ENCODE data around the gene SFXN2.
A peak's percentile ranks its signal among the peaks of the same experiment; 100 is the strongest.
"Not testable (repeated sequence)": the region's sequence is repeated elsewhere in the genome, so short reads cannot be mapped to it uniquely, and the experiment has no call there.

The SFXN2 gene, protein sequence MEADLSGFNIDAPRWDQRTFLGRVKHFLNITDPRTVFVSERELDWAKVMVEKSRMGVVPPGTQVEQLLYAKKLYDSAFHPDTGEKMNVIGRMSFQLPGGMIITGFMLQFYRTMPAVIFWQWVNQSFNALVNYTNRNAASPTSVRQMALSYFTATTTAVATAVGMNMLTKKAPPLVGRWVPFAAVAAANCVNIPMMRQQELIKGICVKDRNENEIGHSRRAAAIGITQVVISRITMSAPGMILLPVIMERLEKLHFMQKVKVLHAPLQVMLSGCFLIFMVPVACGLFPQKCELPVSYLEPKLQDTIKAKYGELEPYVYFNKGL

DNA sequence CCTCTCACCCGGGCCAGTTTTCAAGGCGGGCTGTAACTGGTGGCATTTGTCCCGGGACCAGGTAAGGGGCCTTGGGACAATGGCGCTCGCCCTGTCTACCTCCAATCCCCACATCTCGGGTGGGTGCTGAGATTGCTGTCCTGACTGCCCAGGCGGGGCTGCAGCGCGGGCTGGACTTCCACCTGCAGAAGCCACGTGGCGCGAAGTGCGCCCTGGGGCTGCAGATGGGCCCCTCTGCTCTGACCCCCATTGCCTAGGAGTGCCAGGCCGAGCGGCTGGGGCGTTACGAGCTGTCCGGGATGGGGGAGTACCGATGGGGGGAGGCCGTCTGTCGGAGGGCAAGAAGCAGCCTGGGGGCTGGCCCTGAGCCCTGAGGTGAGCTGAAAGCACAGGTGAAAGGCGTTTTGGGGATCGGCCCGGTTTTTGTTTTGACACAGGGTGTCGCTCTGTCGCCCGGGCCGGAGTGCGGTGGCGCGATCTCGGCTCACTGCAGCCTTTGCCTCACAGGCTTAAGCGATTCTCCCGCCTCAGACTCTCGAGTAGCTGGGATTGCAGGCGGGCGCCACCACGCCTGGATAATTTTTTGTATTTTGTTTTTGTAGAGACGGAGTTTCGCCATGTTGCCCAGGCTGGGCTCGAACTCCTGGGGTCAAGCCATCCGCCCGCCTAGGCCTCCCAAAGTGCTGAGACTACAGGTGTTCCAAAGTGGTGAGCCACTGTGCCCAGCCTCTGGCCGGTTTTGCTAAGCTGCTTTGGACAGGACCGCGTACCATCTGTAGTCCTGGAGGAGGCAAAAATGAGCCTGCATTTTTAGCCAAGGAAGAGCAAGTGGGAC, at the start of gene SFXN2:
TSS of gene SFXN2 (plus strand) at position 16 of the 835 bp plus-strand sequence. CDS start 12,001 bp downstream, outside the sequence.
- DNase-seq, result no peak

DNA sequence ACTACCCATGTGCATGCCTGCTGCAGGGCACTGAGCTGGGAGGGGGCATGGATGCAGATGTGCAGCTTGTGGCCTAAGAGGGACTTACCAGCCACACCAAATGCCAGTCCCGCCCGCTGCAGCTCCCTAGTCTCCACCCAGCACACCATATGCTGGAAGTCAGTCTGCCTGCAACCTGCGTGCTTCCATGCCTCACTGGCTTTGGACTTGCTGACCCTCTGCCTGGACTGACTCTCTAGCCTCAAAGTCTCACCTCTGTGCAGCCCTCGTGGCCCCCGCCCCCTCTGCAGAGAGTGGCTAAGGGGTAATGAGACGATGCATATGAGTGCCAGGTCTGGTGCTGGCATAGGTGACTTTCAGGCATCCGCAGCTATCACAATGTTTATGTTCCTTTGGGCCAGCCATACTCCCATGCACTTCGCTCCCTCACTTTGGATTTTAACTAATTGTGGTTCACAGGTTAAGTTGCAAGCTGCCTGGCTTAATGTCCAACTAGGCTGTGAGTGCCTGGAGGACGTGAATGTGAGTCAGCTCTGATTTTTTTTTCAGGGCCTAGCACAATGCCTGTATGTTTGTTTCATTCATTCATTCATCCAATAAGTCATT, 48.4 kb upstream of the SFXN2 start:
- no peak for DNase-seq

DNA sequence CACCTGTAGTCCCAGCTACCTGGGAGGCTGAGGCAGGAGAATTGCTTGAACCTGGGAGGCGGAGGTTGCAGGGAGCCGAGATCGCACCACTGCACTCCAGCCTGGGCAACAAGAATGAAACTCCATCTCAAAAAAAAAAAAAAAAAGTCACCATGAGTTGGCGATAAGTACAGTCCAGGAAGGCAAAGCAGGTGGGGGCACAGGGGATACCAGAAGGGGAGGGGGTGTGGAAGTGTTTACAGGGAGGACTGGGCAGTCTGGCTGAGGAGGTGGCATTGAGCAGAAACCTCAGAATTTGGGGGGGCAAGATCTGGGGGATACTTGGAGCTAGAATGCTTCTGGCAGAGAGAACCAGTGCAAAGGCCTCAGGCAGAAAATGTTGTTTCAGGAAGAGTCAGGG, 47.0 kb upstream of the SFXN2 start:
- DNase-seq, result not testable (repeated sequence)

DNA sequence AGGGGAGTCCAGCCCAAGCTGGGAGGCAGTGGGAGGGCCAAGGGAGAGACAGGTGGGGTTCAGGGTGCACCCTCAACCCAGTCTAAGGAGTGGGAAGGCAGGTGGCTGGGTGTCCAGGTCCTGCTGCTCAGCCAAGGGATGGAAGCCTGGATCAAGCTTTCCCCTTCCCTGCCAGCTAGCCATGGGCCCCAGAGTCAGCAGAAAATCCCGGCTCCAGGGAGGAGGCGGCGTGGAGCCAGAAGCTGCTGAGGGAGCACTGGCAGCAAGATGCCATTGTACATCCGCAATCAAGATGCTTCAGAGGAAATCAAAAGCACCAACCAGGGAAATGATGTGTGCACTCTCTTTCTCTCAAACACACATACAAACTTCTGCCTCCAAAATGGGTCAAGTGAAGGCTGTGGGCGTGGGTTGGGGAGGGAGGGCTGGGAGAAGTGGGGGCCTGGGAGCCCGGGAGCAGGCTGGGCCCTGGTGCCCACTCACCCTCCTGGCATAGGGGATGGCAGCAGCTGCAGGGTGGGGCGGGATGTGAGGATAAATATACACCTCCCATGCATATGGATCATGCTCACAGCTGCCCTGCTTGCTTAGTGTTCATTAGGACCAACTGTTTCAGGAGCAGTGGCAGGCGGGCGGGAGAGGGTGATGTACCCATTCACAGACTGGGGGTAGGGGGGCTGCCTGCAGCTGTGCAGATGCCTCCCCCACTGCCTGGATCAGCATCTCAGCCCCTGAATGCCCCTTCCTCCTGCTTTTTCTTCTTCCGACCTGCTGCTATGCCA, 45.9 kb upstream of the SFXN2 start:
- no peak for DNase-seq

DNA sequence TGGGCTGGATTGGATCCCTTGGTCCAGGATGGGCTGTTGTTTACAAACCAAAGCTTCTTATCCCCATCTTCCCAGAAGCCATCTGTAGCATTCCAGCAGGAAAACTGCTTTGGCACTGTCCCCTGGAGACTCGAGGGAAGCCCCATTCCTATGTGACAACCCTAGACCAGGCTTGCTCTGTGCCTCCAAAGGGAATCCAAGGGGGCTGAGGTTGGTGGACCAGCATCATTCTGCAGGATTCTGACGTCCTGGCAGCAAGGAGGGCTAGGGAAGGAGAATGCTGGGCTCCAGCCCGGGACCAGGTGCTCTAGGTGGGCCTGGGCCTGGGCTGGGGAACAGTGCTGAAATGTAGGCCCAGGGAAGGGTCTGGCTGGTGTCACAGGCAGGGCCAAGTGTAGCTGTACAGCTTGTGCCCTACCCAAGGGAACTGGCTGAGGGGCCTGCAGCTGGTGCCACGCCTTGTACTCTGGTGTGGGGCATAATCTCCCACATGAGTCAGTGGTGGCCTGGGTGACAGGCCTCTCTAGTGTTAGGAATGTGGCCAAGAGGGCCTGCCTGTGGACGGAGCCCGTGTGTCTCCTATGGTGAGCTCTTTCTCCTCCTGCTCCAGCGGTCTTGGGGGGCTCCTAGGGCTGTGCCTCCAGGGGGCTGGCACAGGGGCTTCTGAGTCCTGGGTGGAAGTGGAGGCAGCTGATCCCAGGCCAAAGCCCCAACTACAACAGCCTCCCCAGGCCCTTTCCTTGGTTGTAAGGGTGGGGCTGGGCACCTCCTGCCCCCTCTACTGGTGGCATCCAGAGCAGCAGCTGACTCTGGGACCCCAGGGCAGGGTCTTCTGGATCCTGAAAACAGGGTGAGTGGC, 45.0 kb upstream of the SFXN2 start:
- no peak for DNase-seq

DNA sequence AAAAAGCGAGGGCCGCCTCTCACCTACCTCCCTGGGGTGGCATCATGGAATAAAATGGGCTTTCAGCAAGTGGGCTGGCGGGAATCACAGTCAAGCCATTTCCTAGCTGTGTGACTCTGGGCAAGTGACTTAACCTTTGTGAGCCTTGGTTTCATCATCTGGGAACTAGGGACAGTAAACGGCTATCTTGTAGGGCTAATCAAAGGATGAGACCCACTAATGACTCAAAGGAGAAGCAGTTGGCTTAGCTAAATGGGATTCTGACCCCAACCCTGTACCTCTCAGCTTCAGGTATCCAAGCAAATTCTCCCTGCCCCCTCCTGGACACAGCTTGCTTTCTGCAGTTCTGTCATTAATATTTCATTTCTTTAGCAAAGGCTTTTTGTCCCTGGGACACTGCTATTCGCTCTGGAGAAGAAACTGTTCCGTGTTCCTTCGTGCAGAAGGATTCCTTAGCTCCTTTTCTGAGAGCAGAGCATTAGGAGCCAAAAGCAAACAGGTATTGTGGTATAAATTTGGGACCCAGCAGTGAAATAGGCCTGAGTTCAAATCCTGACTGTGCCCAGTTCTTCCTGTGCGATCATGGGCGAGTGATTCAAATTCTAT, 44.3 kb upstream of the SFXN2 start:
- no peak for DNase-seq

DNA sequence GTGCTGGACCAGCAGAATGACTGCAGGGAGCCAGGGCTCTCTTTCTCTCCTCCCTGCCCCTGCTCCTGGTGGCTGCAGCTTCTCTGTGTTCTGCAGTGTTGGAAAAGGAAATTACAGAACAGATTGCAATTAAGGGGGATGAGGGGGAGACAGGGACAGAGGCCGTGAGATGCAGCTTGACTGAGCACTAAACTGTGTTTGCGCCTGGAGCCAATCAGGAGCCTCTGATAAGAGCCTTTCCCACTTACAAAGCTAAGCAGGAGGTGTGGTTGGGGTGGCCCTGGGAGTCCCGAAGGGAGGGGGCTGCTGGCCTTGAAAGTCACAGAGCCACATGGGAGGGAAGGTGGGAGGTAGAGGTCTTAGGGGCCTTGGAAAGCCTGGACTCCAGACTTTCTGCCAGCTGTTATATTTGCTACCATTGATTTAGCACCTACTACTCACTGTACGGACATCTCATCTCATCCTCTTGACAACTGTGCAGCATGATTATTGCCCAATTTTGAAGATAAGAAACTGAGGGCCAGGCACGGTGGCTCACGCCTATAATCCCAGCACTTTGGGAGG, 43.5 kb upstream of the SFXN2 start:
- no peak for DNase-seq

DNA sequence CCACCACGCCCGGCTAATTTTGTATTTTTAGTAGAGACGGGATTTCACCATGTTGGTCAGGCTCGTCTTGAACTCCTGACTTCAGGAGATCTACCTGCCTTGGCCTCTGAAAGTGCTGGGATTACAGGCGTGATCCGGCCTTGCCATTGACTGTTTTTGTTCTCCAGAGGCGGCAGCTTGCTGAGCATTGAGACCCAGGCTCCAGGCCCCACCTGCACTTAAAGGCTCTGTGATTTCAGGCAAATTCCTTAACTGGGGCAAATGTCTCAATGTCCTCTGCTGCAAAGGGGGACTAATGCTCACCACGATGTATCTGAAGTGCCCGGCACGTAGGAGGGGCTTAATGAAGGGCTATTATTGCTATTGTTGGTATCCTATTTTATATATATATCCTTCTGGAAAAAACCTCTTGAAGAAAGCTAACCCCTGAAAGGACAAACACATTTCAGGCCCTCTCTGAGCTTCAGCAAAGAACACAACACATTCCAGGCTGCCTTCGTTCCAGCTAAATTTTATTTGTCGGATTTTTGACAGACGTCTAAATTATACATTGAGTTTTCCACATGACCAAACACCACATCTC, 41.1 kb upstream of the SFXN2 start:
- no peak for DNase-seq

DNA sequence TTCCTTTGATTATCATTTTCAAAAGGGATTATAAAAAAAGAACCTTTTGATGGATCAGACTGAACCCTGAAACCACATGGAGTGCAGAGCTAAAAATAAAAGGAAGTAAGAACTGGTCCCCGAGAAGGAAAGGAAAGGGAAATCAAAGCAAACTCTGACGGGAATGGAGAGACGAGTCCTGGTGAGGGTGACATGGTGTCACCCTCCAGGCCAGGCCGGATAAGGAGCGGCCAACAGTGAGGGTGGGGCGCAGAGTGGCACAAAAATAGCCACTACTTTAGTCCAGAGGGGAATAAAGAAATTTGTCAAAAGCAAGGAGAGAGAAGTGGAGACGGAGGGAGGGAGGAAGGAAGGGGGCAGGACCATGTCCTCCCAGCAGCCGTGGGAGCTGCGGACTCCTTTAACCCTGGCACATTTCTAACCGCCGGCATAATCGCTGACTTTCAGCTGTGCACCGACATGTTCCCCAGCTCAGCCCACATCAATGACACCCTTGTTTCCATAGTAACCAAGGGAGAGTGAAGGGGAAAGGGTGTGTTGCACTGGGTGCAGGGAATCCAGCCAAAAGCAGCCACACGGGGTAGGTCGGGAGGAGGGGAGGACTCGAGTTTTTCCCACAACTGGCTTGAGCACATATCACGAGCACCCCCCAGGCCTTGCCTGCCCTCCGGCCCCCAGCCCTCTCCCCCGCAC, 40.5 kb upstream of the SFXN2 start:
- DNase-seq, result peak; percentile 54 to 63

DNA sequence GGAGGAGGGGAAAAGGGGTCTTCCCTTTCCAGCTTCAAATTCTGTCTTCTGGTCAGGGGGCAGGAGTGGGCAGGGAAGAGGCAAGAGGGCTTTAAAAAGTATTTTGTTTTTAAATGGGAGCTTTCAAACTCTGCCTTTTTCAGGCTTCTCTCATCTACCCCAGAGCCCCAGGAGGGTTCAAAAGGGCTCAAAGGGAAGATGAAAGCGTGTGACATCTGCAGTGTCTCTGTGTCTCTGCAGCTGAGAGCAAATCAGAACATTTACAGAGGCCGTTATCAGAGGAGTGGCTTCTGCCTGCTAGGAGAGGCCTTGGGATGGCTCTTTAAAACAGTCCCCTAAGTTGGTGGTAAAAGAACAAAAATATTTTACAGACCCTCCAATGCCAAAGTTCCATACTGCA, 39.9 kb upstream of the SFXN2 start:
- DNase-seq, result peak in 1 of 2 donors; percentile 26

DNA sequence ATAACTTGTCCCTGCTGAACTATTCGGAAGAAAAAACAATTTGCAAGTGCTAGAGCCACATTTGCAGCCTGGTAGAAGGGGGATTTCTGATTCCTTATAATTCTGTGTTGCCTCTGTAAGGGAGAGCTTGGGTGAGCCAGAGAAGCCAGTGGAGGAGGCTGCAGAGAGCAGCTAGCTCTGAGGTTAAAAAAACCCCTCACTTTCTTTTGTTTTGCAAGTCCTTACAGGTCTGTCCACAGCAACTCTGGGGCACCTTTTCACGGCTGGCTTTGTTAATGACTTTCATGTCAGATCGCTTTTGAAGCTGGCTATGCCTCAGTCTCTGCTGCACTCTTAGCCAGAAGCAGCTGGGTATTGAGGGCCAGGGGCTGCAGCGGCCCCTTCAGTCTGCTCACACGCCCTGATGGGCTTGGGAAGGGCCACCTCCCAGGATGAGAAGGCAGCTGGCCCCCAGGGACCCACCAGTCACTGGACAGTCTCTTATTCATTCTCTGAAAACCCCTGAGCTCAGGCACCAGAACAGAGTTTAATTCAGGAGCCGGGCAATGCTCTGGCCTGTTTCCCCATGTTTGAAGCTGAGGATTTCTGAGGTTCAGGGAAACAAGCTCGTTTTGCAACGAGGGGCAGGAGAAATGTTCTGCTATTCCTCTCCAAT, 39.3 kb upstream of the SFXN2 start:
- DNase-seq, result no peak

DNA sequence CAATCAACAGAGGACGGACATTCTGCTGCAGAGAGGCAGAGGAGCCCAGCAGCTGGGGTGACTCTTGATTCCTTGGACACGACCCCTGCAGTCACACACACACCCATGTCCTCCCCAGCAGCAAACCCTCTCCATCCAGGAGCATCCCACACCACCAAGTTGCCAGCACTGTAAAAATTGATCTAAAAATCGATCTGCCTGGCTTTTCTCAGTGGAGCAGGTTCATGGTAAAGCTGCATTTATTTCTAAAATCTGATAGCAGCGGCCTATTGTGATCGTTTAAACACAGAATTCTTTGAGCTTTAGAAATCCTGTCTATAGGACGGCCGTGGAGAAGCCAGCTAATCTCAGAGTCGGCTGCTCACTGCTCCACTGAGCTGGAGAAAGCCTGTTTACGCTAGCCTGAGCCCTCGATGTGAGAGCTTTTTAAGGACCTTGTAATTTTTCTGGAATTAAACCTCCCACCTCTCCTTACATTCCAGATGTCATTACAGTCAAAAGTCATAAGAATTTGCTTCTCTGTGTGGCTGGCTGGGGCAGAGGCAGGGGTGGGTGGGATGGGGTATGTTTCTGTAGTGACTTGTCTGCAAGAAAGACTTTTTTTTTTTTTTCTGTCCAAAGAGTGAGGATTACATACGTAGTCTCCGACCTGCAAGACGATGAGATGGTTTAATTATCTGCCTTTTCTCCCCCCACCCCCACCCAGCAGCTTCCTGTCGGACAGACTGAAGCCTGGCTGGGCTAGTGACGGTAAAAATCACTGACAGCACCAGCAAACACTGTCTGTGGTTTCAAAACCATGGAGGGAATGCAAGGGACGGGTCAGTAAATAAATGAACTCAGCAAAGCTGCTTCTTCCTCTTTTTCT, 38.5 kb upstream of the SFXN2 start:
- peak in 1 of 2 donors; percentile 43 for DNase-seq

DNA sequence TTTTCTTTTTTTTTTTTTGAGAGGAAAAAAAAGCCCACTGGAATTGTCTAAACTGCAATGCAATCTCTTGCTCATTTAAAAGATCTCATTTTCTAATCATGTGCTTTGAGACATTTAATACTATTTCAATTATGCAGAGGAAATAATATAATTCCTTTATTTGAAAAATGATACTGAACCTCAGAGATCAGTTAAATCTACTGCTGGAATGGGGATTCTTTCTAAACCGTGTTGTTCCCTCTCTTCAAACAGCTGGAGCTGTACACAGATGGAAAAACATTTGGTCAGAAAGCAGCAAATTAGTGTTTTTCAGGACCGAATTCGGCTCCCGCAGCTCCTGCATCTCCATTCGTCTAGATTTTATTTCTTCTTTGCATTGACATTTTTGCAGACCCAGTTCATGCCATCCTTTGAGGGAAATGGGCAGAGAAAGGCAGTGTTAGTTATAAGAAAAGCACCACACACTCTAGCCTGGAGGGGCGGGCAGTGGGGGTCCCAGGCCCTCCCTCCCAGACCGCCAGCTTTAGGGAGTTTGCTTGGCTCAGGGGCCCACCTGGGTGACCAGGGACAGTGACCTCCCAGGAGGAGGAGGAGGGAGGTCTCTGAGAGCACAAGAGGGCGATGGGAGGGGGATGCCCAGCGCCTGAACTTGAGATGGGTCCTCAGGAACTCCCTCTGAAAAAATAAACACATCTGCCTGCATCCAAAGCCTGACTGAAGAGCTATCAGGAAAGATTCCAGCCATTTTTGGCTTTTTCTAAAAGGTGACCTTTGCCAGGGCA, 37.7 kb upstream of the SFXN2 start:
- DNase-seq, result no peak

DNA sequence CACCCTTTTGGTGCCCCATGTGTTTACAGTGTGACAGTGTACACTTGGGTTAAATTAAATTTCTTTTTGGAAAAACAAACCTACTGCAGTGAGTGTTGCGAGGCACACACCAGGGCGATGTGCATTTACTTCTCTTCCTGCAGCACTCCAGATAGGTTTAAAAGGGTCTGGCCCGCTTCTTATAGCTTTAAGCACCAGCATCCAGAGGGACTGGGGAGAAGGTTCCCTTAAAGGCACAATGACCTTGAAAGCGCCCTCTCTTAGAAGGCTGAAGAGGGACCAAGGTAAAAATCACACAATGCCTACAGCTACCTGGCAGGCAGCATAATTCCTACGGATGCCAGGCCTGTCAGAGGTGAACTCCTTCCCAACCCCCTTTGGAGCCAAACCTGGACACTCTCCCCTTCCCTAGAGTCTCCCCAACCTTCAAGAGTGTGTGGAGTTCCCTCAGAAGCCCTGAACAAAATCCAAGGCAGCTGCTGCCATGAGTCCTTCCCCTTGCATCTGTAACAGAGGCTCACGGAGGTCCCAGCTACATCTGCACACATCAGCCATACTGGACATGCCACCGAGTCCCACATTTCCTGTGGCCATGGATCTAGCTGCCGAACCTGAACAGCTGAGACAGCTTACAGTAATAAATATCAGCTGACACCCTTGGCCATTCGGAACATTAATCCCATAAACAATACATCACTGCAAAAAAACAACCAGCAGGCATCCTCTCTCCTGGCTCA, 36.9 kb upstream of the SFXN2 start:
- no peak for DNase-seq

DNA sequence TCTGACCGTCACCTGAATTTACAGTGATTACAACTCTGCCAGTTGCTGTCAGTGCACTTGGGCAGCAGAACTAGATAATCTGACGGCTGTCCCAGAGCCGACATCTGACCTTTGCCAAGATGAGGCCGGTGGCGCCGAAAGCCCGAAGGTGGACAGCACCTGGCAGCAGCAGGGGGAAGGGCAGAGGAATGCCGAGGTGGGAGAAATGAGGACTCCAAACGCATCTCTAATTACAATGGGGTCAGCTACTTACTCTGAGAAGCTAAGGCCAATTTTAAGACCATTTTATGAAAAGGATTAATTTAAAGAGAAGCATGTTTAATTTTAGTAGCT, 36.4 kb upstream of the SFXN2 start:
- no peak for DNase-seq

DNA sequence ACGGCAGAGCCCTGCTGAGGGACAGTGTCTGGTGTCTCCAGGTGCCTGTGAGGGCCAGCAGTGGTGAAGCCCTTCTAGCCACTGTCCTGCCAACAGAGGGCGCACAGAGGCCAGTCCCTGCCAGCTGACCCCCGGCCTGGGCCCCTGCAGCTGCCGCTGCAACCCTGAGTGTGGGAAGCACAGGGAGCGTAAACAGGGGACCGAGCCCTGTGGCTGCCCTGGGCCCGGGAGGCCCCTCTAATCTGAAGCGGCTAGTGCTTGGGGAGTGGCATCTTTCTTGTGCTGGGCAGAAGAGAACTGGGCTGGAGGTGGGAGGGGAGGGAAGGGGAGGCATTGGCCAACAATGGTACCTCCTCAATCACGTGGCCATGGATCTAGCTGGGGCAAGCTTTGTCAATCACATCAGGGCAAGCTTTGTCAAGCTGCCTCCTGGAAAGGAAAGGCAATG, 35.6 kb upstream of the SFXN2 start:
- DNase-seq, result peak; percentile 60 to 86

DNA sequence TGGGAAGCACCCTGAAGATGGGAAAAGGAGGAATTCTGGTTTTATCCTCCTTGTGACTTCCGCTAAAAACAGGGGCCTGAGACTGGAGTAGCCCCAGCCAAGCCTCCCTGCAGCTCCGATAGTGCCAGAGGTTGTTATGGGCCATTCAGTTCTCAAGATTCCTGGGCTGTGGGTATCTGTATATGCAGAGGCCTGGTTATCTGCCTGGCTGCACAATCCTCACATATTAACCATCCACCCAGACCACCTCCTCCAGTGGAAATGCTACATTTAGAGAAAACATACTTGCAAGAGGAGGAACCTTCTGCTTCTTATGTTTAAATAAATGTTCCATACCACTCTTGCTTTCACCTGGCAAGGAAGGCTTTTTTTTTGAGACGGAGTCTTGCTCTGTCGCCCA, 34.8 kb upstream of the SFXN2 start:
- no peak for DNase-seq

Data from hippocampal formation (tissue), 2 donors.